Hematopoietic multipotent progenitor cell treated with erythropoietin and hydrocortisone succinate and interleukin-3 and kit ligand, for 6 days (in vitro differentiated cells): ENCODE data around the gene PTPN2.
"Not testable (repeated sequence)": the region's sequence is repeated elsewhere in the genome, so short reads cannot be mapped to it uniquely, and the experiment has no call there.

Source experiments
- DNase-seq: peaks from one replicate; pipeline ENCODE4 v3.0.0-alpha.2; 2015

Gene PTPN2

GRCh38 chr18:12890964-12891363 is 6.9 kb upstream of the PTPN2 start:
- DNase-seq: no peak

DNA sequence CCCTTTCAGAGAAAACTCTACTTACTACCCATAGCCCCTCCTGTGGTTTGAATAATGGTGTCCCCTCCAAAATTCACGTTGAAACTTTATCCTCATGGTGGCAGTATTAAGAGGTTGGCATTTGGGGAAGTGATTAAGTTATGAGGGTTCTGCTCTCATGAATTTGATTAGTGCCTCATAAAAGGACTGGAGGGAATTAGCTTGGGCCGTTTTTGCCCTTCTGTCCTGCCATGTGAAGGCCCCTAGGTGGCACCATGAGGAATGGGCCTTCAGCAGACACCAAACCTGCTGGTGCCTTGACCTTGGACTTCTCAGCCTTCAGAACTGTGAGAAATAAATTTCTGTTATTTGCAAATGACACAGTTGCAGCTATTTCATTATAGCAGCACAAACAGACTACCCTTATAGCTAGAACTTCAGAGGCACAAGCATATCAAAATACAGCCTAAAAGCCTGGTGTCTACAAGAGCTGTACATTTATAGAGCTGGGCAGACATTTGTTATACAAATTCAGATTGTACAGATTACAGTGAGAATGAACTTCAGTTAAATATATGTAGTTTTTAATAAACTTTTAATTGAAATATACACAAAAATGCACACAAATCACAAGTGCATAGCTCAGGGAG is 2.6 kb upstream of the PTPN2 start:
- DNase-seq: peak; percentile 80

DNA sequence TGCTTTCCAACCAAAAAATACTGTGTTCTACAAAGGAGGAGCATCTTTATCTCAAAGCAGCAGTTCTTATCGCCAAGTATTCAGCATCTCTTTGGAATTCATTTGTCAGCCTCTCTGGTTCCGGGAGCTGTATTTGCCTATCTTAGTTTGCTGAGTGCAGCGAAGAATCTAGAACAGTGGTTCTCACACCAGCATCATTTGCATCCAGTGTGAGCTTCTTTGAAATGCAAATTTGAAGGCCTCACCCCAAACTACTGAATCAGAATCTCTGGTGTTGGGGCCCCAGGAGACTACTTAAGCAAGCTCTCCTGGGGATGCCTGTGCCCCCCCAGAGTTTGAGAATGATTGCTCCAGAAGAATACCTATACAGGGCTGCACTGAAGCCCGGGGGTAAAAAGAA is 1.5 kb upstream of the PTPN2 start:
- no peak for DNase-seq

GRCh38 chr18:12884406-12885323 is 628 bp upstream of the PTPN2 start:
- no peak for DNase-seq

GRCh38 chr18:12883372-12883683 is 709 bp downstream of the PTPN2 start:
- peak; percentile 31 for DNase-seq

DNA sequence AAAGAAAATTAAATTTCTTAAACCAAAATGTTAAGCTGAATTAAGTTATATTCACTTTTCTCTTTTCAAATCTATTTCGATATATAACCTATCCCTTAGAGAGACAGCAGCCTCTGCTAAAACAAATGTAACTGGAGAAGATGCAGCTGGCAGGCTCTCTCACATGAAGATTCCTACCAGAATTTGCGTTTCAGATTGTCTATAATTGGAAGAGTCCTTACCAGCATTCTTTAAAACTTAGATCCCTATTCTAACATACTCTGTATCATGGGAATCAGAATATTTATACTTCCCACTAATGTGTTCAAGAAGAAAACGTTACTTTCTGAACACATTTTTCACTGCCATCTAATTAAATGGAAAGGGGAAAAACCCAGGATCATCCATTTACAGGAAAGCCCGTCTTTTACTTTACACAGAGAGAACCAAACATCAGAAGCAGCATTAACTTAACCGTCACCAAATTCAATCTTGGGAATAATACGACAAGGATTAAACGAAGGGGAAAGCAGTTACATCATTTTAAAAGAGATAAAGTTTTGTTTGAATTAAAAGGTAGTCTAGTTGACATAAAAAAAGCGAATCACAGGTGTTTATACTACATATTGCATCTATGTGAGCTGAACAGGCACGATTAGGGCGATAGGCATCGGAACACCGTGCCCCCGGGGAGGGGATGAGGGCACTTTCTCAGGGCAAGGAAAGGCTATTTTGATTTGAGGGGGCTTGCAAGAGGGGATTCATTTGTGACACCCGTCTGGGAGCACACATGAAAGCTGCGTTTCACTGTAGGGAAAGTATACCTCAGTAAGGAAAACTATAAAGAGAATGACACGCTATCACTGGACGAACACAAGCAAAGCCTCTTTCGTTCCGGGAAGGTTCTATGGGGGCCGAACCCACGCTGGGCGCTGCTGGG is 1.3 kb downstream of the PTPN2 start:
- peak; percentile 30 for DNase-seq

GRCh38 chr18:12880541-12880910 is 3.5 kb downstream of the PTPN2 start:
- DNase-seq: peak; percentile 43

GRCh38 chr18:12879840-12880540 is 4.0 kb downstream of the PTPN2 start:
- peak; percentile 24 for DNase-seq

DNA sequence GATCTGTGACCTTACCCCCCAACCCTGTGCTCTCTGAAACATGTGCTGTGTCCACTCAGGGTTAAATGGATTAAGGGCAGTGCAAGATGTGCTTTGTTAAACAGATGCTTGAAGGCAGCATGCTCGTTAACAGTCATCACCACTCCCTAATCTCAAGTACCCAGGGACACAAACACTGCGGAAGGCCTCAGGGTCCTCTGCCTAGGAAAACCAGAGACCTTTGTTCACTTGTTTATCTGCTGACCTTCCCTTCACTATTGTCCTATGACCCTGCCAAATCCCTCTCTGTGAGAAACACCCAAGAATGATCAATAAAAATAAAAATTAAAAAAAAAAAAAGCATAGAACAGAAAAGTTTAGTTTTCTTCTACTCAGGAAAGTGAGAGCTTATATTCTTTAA is 9.0 kb downstream of the PTPN2 start:
- not testable (repeated sequence) for DNase-seq

- not testable (repeated sequence) for DNase-seq
Observed at GRCh38 chr18:12873961-12874567, 10.0 kb downstream of the PTPN2 start.

GRCh38 chr18:12872408-12872807 is 11.6 kb downstream of the PTPN2 start:
- DNase-seq: no peak

DNA sequence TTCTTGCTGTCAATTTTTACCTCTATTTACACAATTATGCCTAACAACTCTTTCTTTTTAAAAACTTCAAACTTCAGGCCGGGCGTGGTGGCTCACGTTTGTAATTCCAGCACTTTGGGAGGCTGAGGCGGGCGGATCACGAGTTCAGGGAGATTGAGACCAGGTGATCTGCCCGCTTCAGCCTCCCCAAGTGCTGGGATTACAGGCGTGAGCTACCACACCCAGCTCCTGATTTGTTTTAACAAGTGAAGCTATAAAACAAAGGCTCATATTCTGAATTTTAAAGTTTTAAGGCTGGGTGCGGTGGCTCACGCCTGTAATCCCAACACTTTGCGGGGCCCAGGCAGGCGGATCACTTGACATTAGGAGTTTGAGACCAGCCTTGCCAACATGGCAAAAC is 15.5 kb downstream of the PTPN2 start:
- DNase-seq: no peak

- DNase-seq: no peak
Observed at GRCh38 chr18:12867441-12868123, 16.5 kb downstream of the PTPN2 start.

GRCh38 chr18:12863687-12864216 is 20.3 kb downstream of the PTPN2 start:
- DNase-seq: no peak

DNA sequence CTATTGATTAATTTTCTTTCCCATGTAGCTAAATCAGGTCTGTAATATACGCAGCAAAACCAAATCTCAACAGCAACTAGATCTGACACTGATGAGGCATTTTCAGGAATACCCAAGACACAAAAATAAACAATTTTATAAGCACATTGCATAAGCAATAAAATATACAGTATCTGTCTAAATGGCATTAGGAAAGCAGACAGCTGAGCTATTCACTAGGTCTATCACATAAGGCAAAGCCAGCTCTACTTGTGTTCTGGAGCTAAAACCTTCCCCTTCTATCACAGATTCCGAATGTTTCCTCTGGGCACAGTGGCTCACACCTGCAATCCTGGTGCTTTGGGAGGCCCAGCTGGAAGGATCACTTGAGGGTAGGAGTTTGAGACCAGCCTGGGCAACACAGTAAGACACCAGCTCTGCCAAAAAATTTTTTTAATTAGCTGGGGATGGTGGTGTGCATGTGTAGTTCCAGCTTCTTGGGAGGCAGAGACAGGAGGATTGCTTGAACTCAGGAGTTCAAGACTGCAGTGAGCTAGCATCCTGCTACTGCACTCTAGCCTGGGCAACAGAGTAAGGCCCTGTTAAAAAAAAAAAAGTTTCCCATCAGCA is 21.1 kb downstream of the PTPN2 start:
- DNase-seq: no peak

DNA sequence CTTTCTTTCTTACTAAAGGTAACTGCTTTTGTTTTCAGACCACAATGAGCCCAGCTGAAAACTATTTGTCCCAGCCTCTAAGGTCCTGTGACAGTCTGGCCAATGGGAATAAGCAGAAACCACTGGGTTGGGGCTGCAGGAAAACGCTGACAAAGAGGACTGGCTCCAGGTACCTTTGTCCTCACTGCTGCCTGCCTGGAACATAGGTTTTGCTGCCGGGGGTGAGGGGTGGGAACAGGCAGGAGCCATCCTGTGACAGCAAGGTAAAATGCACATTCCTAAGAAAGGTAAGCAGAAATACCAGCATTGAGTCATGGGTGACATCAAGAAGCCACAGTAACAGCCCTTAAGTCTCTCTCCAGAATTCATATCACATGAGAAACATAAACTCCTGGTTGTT is 21.6 kb downstream of the PTPN2 start:
- no peak for DNase-seq

DNA sequence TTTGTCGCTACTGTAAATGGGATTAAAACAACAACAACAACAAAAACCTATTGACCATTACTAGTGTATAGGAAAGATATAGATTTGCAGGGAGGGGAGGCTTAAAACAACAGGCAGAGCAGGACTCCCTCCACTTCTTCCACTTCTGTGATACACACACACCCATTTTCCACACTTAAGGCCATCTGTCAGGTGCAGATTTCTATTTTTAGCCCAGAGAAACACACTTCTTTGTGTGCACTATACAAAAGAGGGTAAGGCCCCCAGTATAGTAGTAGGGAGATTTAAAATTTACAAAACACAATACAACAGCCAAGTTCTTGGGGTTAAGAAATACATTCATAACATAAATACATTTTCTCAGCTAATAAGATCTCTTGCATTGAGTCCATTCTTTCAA is 22.4 kb downstream of the PTPN2 start:
- no peak for DNase-seq

DNA sequence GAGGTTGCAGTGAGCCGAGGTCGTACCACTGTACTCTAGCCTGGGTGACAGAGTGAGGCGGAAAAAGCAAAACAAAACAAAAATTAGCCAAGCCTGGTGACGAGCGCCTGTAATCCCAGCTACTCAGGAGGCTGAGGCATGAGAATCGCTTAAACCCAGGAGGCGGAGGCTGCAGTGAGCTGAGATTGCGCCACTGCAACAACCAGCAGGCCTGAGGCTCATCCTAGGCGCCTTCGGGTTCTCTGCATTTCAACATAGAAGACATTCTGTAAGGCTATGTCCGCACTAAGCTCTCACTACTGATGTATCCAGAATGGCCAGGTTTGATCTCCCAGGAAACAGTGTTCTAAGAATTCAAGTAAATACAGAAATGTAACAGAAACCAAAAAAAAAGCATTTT is 23.5 kb downstream of the PTPN2 start:
- no peak for DNase-seq

- no peak for DNase-seq
Observed at GRCh38 chr18:12858991-12859390, 25.0 kb downstream of the PTPN2 start.

- DNase-seq: no peak
Observed at GRCh38 chr18:12857991-12858544, 26.0 kb downstream of the PTPN2 start.
